Body of pancreas (tissue), 4 donors: ENCODE results near the gene PCDH9.

Source experiments
- POLR2A ChIP-seq, 3 donors: fragments of 450-650 bp; IDR thresholded peaks; one replicate each; pipeline ENCODE4 v1.6.1; 2016; ENCODE audit warnings: antibody characterized with exemption in 3 of 3, mild to moderate bottlenecking in 2 of 3
- TF ChIP-seq, protein P1 (sequence below), 7 experiments: fragments of 450-650 bp in 4 of 7; fragments of 200-600 bp in 3 of 7; sonication (generic) in 3 of 7; IDR thresholded peaks; one replicate each; pipeline ENCODE4 v1.5.1; 2016 to 2019; ENCODE audit warnings: antibody characterized with exemption in 7 of 7

DNA sequence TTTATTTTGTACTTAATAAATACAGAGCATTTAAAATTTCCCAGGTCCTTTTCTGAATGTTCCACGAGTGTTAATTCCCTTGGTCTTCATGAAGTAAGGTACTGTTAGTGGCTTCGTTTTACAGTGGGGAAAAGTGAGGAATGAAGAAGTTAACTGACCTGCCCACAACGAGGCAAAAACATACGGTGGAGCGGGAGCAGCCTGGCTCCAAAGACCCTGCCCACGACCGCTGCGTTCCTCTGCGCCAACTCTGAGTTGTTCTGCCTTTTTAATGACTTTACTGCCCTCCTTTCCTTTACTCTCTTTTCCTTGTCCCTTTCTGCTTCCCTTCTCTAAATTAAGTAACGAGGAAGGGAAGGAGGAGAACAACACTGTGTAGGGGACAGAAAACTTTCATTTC lies 392.9 kb downstream of the PCDH9 start:
- TF ChIP-seq, protein P1, sequence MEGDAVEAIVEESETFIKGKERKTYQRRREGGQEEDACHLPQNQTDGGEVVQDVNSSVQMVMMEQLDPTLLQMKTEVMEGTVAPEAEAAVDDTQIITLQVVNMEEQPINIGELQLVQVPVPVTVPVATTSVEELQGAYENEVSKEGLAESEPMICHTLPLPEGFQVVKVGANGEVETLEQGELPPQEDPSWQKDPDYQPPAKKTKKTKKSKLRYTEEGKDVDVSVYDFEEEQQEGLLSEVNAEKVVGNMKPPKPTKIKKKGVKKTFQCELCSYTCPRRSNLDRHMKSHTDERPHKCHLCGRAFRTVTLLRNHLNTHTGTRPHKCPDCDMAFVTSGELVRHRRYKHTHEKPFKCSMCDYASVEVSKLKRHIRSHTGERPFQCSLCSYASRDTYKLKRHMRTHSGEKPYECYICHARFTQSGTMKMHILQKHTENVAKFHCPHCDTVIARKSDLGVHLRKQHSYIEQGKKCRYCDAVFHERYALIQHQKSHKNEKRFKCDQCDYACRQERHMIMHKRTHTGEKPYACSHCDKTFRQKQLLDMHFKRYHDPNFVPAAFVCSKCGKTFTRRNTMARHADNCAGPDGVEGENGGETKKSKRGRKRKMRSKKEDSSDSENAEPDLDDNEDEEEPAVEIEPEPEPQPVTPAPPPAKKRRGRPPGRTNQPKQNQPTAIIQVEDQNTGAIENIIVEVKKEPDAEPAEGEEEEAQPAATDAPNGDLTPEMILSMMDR (IDR thresholded peaks at IDR 0.05), result no peak
- no peak for TF ChIP-seq POLR2A (IDR thresholded peaks at IDR 0.05)
